Measurements from ENCODE around the gene MMP24.

GRCh38 chr20:35295674-35296073 lies 69.2 kb downstream of the MMP24 start:
- TF ChIP-seq REST (IDR thresholded peaks at IDR 0.05): no peak
- no peak for TF ChIP-seq RAD21 (IDR thresholded peaks at IDR 0.05)
- no peak for TF ChIP-seq MAX (IDR thresholded peaks at IDR 0.05)
- TF ChIP-seq CTCF (IDR thresholded peaks at IDR 0.05; ENCODE audit: low read depth, low read length, missing input control): no peak
- no peak for TF ChIP-seq GABPA (IDR thresholded peaks at IDR 0.05 in 1 of 2, conservative IDR thresholded peaks at IDR 0.05 in 1 of 2)
- TF ChIP-seq TAF1 (conservative IDR thresholded peaks at IDR 0.05): no peak
- TF ChIP-seq ATF3 (IDR thresholded peaks at IDR 0.05): no peak
- no peak for TF ChIP-seq EGR1 (IDR thresholded peaks at IDR 0.05; ENCODE audit: low read depth in 2 of 2)
- no peak for TF ChIP-seq ZBTB33 (IDR thresholded peaks at IDR 0.05)
- no peak for TF ChIP-seq YY1 (IDR thresholded peaks at IDR 0.05)
- no peak for TF ChIP-seq SP1 (IDR thresholded peaks at IDR 0.05)
- TF ChIP-seq RXRA (IDR thresholded peaks at IDR 0.05): no peak
- no peak for TF ChIP-seq JUND (IDR thresholded peaks at IDR 0.05)
- no peak for TF ChIP-seq FOXA1 (IDR thresholded peaks at IDR 0.05)

Data from liver (tissue), 3 donors.